Measurements from ENCODE around the gene CACNG5.

CACNG5 gene

GRCh38 chr17:66843627-66844026 lies 8.7 kb downstream of the CACNG5 start:
- no peaks in the 10 kb centered on the region for H3K9me3 ChIP-seq (ENCODE audit: control insufficient read depth in 1 of 2, low read length in 2 of 2)
- no peak overlapping the region for H3K27ac ChIP-seq (ENCODE audit: low read depth, low read length)
- no peak overlapping the region for H3K9ac ChIP-seq (ENCODE audit: low read depth in 1 of 2, low read length in 2 of 2)
- no peaks in the 10 kb centered on the region for H3K4me1 ChIP-seq (ENCODE audit: control insufficient read depth in 1 of 2, insufficient read depth in 2 of 2, low read length in 2 of 2)
- H3K27me3 ChIP-seq (ENCODE audit: control insufficient read depth in 1 of 2, insufficient read depth in 2 of 2, low read length in 2 of 2) = peaks cover 4 to 5% of the 10 kb centered on the region in 2 donors
- no peak overlapping the region for H3K4me3 ChIP-seq (ENCODE audit: low read depth in 1 of 2, low read length in 2 of 2)
- no peaks in the 10 kb centered on the region for H3K36me3 ChIP-seq (ENCODE audit: control insufficient read depth in 1 of 2, insufficient read depth in 2 of 2, low read length in 2 of 2)

- H3K4me3 ChIP-seq (ENCODE audit: low read depth in 1 of 2, low read length in 2 of 2) = no peak overlapping the region
- no peaks in the 10 kb centered on the region for H3K27me3 ChIP-seq (ENCODE audit: control insufficient read depth in 1 of 2, insufficient read depth in 2 of 2, low read length in 2 of 2)
- H3K4me1 ChIP-seq (ENCODE audit: control insufficient read depth in 1 of 2, insufficient read depth in 2 of 2, low read length in 2 of 2) = no peaks in the 10 kb centered on the region
- H3K36me3 ChIP-seq (ENCODE audit: control insufficient read depth in 1 of 2, insufficient read depth in 2 of 2, low read length in 2 of 2) = no peaks in the 10 kb centered on the region
- no peak overlapping the region for H3K9ac ChIP-seq (ENCODE audit: low read depth in 1 of 2, low read length in 2 of 2)
- no peak overlapping the region for H3K27ac ChIP-seq (ENCODE audit: low read depth, low read length)
- H3K9me3 ChIP-seq (ENCODE audit: control insufficient read depth in 1 of 2, low read length in 2 of 2) = no peaks in the 10 kb centered on the region
These were observed 12.8 kb downstream of the CACNG5 start for GRCh38 chr17:66847704-66848103.

GRCh38 chr17:66848496-66848895 lies 13.6 kb downstream of the CACNG5 start:
- no peaks in the 10 kb centered on the region for H3K36me3 ChIP-seq (ENCODE audit: control insufficient read depth in 1 of 2, insufficient read depth in 2 of 2, low read length in 2 of 2)
- no peaks in the 10 kb centered on the region for H3K9me3 ChIP-seq (ENCODE audit: control insufficient read depth in 1 of 2, low read length in 2 of 2)
- H3K4me1 ChIP-seq (ENCODE audit: control insufficient read depth in 1 of 2, insufficient read depth in 2 of 2, low read length in 2 of 2) = no peaks in the 10 kb centered on the region
- H3K9ac ChIP-seq (ENCODE audit: low read depth in 1 of 2, low read length in 2 of 2) = no peak overlapping the region
- H3K27ac ChIP-seq (ENCODE audit: low read depth, low read length) = no peak overlapping the region
- H3K4me3 ChIP-seq (ENCODE audit: low read depth in 1 of 2, low read length in 2 of 2) = no peak overlapping the region
- H3K27me3 ChIP-seq (ENCODE audit: control insufficient read depth in 1 of 2, insufficient read depth in 2 of 2, low read length in 2 of 2) = no peaks in the 10 kb centered on the region

DNA sequence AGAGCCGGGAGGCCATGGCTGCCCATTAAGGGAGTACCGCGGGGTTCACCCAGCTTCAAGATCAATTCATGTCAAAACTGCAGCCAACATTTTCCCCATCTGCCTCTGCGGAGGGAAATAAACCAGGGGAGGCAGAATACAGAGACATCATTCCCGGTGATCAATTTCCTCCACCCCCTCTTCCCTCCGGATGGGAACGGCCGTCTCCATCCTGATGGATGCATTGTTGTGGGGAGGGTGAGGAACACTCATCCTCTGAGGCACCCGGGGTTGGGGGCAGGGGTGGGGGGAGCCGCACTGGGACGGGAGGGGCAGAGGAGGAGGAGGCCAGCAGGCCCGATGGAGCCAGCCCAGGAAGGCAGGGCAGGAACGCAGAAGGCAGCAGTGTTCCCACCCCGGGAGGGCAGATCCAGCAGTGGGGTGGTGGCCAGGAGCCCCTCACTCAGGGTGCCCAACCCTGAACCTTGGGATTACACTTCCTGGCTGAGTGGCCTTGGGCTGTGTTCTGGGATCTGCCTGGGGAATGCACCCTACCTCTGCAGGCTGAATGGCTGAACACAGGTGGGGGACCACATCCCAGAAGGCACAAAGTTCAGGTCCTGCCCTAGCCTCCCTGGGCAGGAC lies 14.2 kb downstream of the CACNG5 start:
- no peaks in the 10 kb centered on the region for H3K27me3 ChIP-seq (ENCODE audit: control insufficient read depth in 1 of 2, insufficient read depth in 2 of 2, low read length in 2 of 2)

DNA sequence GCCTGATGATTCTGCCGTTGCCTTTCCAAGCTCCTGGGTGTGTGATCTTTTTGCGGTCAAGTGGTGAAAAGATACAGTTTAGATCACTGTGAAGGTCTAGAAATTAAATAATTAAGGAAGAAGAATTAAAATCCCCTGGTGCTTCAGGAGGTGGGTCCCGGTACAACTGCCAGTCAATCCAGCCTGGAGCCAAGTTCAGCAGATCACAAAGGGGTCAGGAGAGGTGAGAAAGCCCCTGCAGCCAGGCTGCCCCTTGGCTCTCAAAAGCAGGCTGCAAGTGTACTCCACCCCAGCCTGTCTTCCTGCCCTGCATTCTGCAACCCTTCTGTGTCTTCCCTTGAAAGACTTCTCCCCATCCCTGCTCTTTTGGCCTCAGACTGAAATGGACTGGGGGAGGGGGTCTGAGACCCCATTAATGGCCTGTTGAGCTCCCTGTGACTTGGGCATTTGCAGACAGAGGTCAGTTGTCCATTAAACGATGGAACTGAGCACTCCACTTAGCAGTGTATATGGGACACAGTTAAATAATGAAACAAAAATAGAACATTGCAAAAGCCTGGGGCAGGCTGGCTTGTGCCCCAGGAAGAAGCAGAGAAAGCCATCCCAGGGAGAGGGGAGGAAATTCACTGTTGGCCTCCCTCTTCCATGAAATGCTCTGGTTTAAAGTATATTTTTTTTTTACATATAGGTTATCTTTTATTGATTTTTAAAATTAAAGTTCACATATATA lies 15.1 kb downstream of the CACNG5 start:
- no peak overlapping the region for H3K4me3 ChIP-seq (ENCODE audit: low read depth in 1 of 2, low read length in 2 of 2)
- H3K36me3 ChIP-seq (ENCODE audit: control insufficient read depth in 1 of 2, insufficient read depth in 2 of 2, low read length in 2 of 2) = no peaks in the 10 kb centered on the region
- H3K9me3 ChIP-seq (ENCODE audit: control insufficient read depth in 1 of 2, low read length in 2 of 2) = peaks cover 0 to 6% of the 10 kb centered on the region in 2 donors
- H3K27me3 ChIP-seq (ENCODE audit: control insufficient read depth in 1 of 2, insufficient read depth in 2 of 2, low read length in 2 of 2) = no peaks in the 10 kb centered on the region
- H3K4me1 ChIP-seq (ENCODE audit: control insufficient read depth in 1 of 2, insufficient read depth in 2 of 2, low read length in 2 of 2) = no peaks in the 10 kb centered on the region
- H3K27ac ChIP-seq (ENCODE audit: low read depth, low read length) = no peak overlapping the region
- H3K9ac ChIP-seq (ENCODE audit: low read depth in 1 of 2, low read length in 2 of 2) = no peak overlapping the region

More for the DNA sequence above, 14.2 kb downstream of the CACNG5 start:
- Histone ChIP-seq H3K9ac (ENCODE audit: low read depth in 1 of 2, low read length in 2 of 2) (no peak overlapping the region), H3K9me3 (ENCODE audit: control insufficient read depth in 1 of 2, low read length in 2 of 2) (no peaks in the 10 kb centered on the region), H3K4me3 (ENCODE audit: low read depth in 1 of 2, low read length in 2 of 2) (no peak overlapping the region), H3K36me3 (ENCODE audit: control insufficient read depth in 1 of 2, insufficient read depth in 2 of 2, low read length in 2 of 2) (no peaks in the 10 kb centered on the region), H3K4me1 (ENCODE audit: control insufficient read depth in 1 of 2, insufficient read depth in 2 of 2, low read length in 2 of 2) (no peaks in the 10 kb centered on the region), H3K27ac (ENCODE audit: low read depth, low read length) (no peak overlapping the region)

DNA sequence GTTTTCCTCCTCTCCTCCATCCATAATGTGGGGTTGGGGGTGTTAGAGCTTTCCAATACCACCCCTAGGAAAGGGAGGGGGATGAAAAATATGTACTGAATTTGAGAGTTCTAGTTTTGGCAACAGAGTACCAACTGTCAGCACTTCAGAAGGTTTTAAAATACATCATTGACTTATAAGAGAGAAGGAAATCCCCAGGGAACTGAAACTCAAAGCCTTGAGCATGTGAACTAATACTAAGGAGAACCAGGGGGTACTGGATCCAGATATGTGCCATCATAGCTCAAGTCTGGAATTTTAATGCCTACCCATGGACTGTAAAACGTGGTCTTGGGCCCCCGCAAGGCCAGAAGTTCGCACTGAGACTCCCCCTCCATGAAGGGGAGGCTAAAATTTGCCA lies 15.8 kb downstream of the CACNG5 start:
- H3K27me3 ChIP-seq (ENCODE audit: control insufficient read depth in 1 of 2, insufficient read depth in 2 of 2, low read length in 2 of 2) = no peaks in the 10 kb centered on the region
- no peaks in the 10 kb centered on the region for H3K4me1 ChIP-seq (ENCODE audit: control insufficient read depth in 1 of 2, insufficient read depth in 2 of 2, low read length in 2 of 2)
- no peaks in the 10 kb centered on the region for H3K36me3 ChIP-seq (ENCODE audit: control insufficient read depth in 1 of 2, insufficient read depth in 2 of 2, low read length in 2 of 2)
- H3K9ac ChIP-seq (ENCODE audit: low read depth in 1 of 2, low read length in 2 of 2) = no peak overlapping the region
- no peak overlapping the region for H3K4me3 ChIP-seq (ENCODE audit: low read depth in 1 of 2, low read length in 2 of 2)
- H3K9me3 ChIP-seq (ENCODE audit: control insufficient read depth in 1 of 2, low read length in 2 of 2) = peaks cover 0 to 7% of the 10 kb centered on the region in 2 donors
- H3K27ac ChIP-seq (ENCODE audit: low read depth, low read length) = no peak overlapping the region

GRCh38 chr17:66855204-66855603 lies 20.3 kb downstream of the CACNG5 start:
- Histone ChIP-seq H3K36me3 (ENCODE audit: control insufficient read depth in 1 of 2, insufficient read depth in 2 of 2, low read length in 2 of 2) (no peaks in the 10 kb centered on the region), H3K27ac (ENCODE audit: low read depth, low read length) (no peak overlapping the region), H3K4me3 (ENCODE audit: low read depth in 1 of 2, low read length in 2 of 2) (no peak overlapping the region), H3K27me3 (ENCODE audit: control insufficient read depth in 1 of 2, insufficient read depth in 2 of 2, low read length in 2 of 2) (no peaks in the 10 kb centered on the region), H3K9me3 (ENCODE audit: control insufficient read depth in 1 of 2, low read length in 2 of 2) (peaks cover 0 to 7% of the 10 kb centered on the region in 2 donors), H3K9ac (ENCODE audit: low read depth in 1 of 2, low read length in 2 of 2) (no peak overlapping the region), H3K4me1 (ENCODE audit: control insufficient read depth in 1 of 2, insufficient read depth in 2 of 2, low read length in 2 of 2) (no peaks in the 10 kb centered on the region)

DNA sequence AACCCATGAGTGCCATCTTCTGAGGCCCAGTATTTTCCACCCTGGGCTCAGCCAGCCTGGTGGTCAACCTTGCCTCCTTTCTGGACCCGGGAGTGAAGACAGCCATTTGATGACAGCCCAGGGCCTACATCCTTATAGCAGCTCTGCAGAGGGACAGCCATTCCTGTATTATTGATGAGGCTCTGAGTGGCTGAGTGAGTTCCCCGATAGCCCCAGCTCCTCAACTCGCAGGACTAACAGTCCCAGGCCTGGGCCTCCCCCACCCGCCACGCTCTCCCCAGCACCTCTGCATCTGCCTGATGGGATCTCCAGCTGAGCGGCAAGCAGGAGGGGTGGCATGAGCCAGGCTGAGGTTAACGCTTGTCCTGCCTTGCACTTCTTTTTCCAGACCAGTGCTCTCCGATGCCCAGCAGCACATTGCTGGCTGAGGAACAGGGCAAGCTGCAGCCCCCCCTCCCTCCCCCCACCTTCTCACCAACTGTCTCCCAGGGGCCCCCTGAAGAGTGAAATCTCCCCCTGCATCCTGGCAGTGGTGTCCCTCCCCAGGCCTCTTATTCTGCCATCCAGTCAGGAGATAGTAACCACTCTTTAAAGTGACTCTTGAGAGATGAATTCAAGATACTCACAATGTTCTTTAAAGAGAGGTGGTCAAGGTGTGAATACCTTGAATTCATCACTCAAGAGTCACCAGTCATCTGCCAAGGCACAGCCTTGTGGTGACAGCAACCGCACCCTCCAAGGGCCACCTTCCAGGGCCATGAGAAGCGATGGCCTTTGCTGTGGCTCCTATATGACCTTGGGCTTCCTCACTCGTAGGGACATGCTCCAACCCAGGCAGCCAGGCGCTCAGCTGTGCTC lies 23.5 kb downstream of the CACNG5 start:
- Histone ChIP-seq H3K4me1 (ENCODE audit: control insufficient read depth in 1 of 2, insufficient read depth in 2 of 2, low read length in 2 of 2) (no peaks in the 10 kb centered on the region), H3K36me3 (ENCODE audit: control insufficient read depth in 1 of 2, insufficient read depth in 2 of 2, low read length in 2 of 2) (no peaks in the 10 kb centered on the region), H3K9ac (ENCODE audit: low read depth in 1 of 2, low read length in 2 of 2) (no peak overlapping the region), H3K4me3 (ENCODE audit: low read depth in 1 of 2, low read length in 2 of 2) (no peak overlapping the region), H3K27ac (ENCODE audit: low read depth, low read length) (no peak overlapping the region), H3K9me3 (ENCODE audit: control insufficient read depth in 1 of 2, low read length in 2 of 2) (peaks cover 0 to 7% of the 10 kb centered on the region in 2 donors), H3K27me3 (ENCODE audit: control insufficient read depth in 1 of 2, insufficient read depth in 2 of 2, low read length in 2 of 2) (no peaks in the 10 kb centered on the region)

DNA sequence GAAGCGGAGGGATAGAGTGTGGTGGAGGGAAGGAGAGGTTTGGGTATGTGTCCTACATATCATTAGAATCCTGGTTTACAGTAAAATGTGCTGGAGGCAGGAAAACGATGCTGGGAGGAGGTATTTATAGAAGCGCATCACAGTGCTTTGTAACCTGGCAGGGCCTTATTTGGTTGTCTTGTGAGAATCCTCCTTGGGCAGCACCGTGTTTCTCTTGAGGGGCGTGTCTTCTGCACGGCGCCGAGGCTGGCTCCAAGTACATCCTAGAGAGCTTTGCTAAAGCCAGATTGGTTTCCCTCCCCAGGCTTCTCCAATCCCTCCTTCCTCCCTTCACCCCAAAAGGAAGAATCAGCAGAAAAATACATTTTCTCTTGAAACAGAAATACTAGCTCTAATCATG lies 24.4 kb downstream of the CACNG5 start:
- no peak overlapping the region for H3K9ac ChIP-seq (ENCODE audit: low read depth in 1 of 2, low read length in 2 of 2)
- peaks cover 0 to 11% of the 10 kb centered on the region in 2 donors for H3K9me3 ChIP-seq (ENCODE audit: control insufficient read depth in 1 of 2, low read length in 2 of 2)
- H3K27me3 ChIP-seq (ENCODE audit: control insufficient read depth in 1 of 2, insufficient read depth in 2 of 2, low read length in 2 of 2) = no peaks in the 10 kb centered on the region
- H3K27ac ChIP-seq (ENCODE audit: low read depth, low read length) = no peak overlapping the region
- no peaks in the 10 kb centered on the region for H3K36me3 ChIP-seq (ENCODE audit: control insufficient read depth in 1 of 2, insufficient read depth in 2 of 2, low read length in 2 of 2)
- no peaks in the 10 kb centered on the region for H3K4me1 ChIP-seq (ENCODE audit: control insufficient read depth in 1 of 2, insufficient read depth in 2 of 2, low read length in 2 of 2)
- no peak overlapping the region for H3K4me3 ChIP-seq (ENCODE audit: low read depth in 1 of 2, low read length in 2 of 2)

DNA sequence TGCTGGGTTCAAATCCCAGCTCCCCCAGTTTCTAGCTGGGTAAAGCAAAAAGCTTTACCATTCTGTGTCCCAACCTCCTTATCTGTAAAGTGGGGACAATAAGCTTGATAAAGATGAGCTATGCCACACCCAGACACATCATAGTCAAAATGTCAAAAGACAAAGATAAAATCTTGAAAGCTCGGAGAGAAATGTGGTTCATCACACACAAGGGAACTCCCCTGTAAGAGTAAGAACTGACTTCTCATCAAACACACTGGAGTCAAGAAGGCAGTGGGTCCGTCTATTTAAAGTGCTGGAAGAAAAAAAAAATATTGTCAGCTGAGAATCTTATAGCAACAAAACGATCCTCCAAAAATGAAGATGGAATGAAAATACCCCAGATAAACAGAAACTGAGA lies 25.3 kb downstream of the CACNG5 start:
- no peak overlapping the region for H3K27ac ChIP-seq (ENCODE audit: low read depth, low read length)
- no peaks in the 10 kb centered on the region for H3K36me3 ChIP-seq (ENCODE audit: control insufficient read depth in 1 of 2, insufficient read depth in 2 of 2, low read length in 2 of 2)
- H3K9ac ChIP-seq (ENCODE audit: low read depth in 1 of 2, low read length in 2 of 2) = no peak overlapping the region
- no peaks in the 10 kb centered on the region for H3K4me1 ChIP-seq (ENCODE audit: control insufficient read depth in 1 of 2, insufficient read depth in 2 of 2, low read length in 2 of 2)
- H3K9me3 ChIP-seq (ENCODE audit: control insufficient read depth in 1 of 2, low read length in 2 of 2) = peaks cover 0 to 4% of the 10 kb centered on the region in 2 donors
- no peaks in the 10 kb centered on the region for H3K27me3 ChIP-seq (ENCODE audit: control insufficient read depth in 1 of 2, insufficient read depth in 2 of 2, low read length in 2 of 2)
- H3K4me3 ChIP-seq (ENCODE audit: low read depth in 1 of 2, low read length in 2 of 2) = no peak overlapping the region

All from duodenal mucosa (tissue), 2 donors.